ENCODE data around the gene CEP57L1. TPM values are rescaled to one million over a fixed set of nuclear protein-coding genes. Genes with fewer than 3 reads are reported as not detected.
A peak's percentile ranks its signal among the peaks of the same experiment; 100 is the strongest.

CEP57L1 gene
- total and polyA plus RNA-seq, 9 of the 15 experiments (the other 6 are each of a cell fraction or from before 2014, with no cell fraction given), result 39.4 to 88.6 (median 61.8) TPM

GRCh38 chr6:109187399-109188114, 92.2 kb downstream of the CEP57L1 start (continued):
- peak; percentile 30; the same call in 1 of the 2 replicates for TF ChIP-seq TOE1 (IDR thresholded peaks at IDR 0.05; ENCODE audit: borderline replicate concordance)
- TF ChIP-seq TOE1 (CRISPR knock-in tag; IDR thresholded peaks at IDR 0.05; ENCODE audit: borderline replicate concordance, low read depth), result no peak
- peak; percentile 84 to 91 (median 90) for TF ChIP-seq CTCF (IDR thresholded peaks at IDR 0.05 in 2 of 3, conservative IDR thresholded peaks at IDR 0.05 in 1 of 3; ENCODE audit: insufficient read depth in 2 of 3, low read depth in 1 of 3, low read length in 3 of 3)
- no peak for TF ChIP-seq RBBP5 (IDR thresholded peaks at IDR 0.05; ENCODE audit: borderline replicate concordance, insufficient read depth, low read length, poor library complexity, severe bottlenecking)
- TF ChIP-seq NCOA6 (IDR thresholded peaks at IDR 0.05), result no peak
- TF ChIP-seq ZFP1 (CRISPR knock-in tag; IDR thresholded peaks at IDR 0.05), result no peak
- no peak for TF ChIP-seq TBP (optimal IDR thresholded peaks at IDR 0.05; ENCODE audit: low read depth, low read length)
- no peak for TF ChIP-seq ZNF165 (CRISPR knock-in tag; IDR thresholded peaks at IDR 0.05; ENCODE audit: borderline replicate concordance)
- no peak for TF ChIP-seq TRIM24 (IDR thresholded peaks at IDR 0.05)
- no peak for TF ChIP-seq ELF4 (CRISPR knock-in tag; IDR thresholded peaks at IDR 0.05)
- no peak for TF ChIP-seq FOS (IDR thresholded peaks at IDR 0.05; ENCODE audit: extremely low read depth, insufficient read length)
- no peak for TF ChIP-seq CBX3 (IDR thresholded peaks at IDR 0.05; ENCODE audit: borderline replicate concordance in 1 of 2, low read length in 2 of 2)
- no peak for TF ChIP-seq TRIM25 (IDR thresholded peaks at IDR 0.05; ENCODE audit: borderline replicate concordance)
- TF ChIP-seq ZNF778 (CRISPR knock-in tag; IDR thresholded peaks at IDR 0.05), result no peak
- TF ChIP-seq TEAD4 (IDR thresholded peaks at IDR 0.05; ENCODE audit: low read length), result peak; percentile 45
- TF ChIP-seq TEAD4 (CRISPR knock-in tag; IDR thresholded peaks at IDR 0.05; ENCODE audit: borderline replicate concordance), result no peak
- no peak for TF ChIP-seq ZNF586 (CRISPR knock-in tag; conservative IDR thresholded peaks at IDR 0.05)
- peak; percentile 66 for TF ChIP-seq CTBP1 (IDR thresholded peaks at IDR 0.05; ENCODE audit: borderline replicate concordance)
- TF ChIP-seq ZNF134 (CRISPR knock-in tag; conservative IDR thresholded peaks at IDR 0.05), result no peak
- no peak for TF ChIP-seq CREBBP (IDR thresholded peaks at IDR 0.05; ENCODE audit: low read depth, low read length)
- no peak for TF ChIP-seq CREB3 (tag; conservative IDR thresholded peaks at IDR 0.05; ENCODE audit: low read depth)
- TF ChIP-seq HSF4 (CRISPR knock-in tag; IDR thresholded peaks at IDR 0.05; ENCODE audit: borderline replicate concordance), result no peak
- TF ChIP-seq PRMT5 (CRISPR knock-in tag; IDR thresholded peaks at IDR 0.05), result no peak
- no peak for TF ChIP-seq ZNF584 (CRISPR knock-in tag; IDR thresholded peaks at IDR 0.05; ENCODE audit: low read depth)
- no peak for TF ChIP-seq ZC3H8 (IDR thresholded peaks at IDR 0.05)
- no peak for TF ChIP-seq U2AF2 (optimal IDR thresholded peaks at IDR 0.05; ENCODE audit: low read depth, low read length)
- TF ChIP-seq ZNF253 (CRISPR knock-in tag; conservative IDR thresholded peaks at IDR 0.05), result no peak
